Kidney (tissue), 14 donors: ENCODE measurements around the gene FNDC7. TPM values are rescaled to one million over a fixed set of nuclear protein-coding genes. Genes with fewer than 3 reads are reported as not detected.

Source experiments
- DNase-seq, 5 donors: peaks; one replicate each; pipeline ENCODE4 v3.0.0-alpha.2; 2013 to 2020
- FAIRE-seq: peaks from 2 replicates; lab custom pipeline; 2012; peaks lifted over from hg19 to GRCh38; lab: Jason Lieb, UNC
- H3K27ac ChIP-seq, 2 donors: one replicate each; pipeline ENCODE4 v1.7.0; 2013; ENCODE audit warnings: low read depth in 2 of 2, low read length in 2 of 2, inconsistent platforms in 1 of 2
- H3K27me3 ChIP-seq: one replicate; pipeline ENCODE4 v1.7.1; 2013; ENCODE audit warnings: low read length, inconsistent platforms; ENCODE audit not compliant: control insufficient read depth, insufficient read depth
- H3K36me3 ChIP-seq, 3 donors: one replicate each; pipeline versions ENCODE4 v1.7.0 to v1.7.1; 2013; ENCODE audit warnings: low read length in 3 of 3, control low read depth in 1 of 3, inconsistent platforms in 1 of 3; ENCODE audit not compliant: insufficient read depth in 3 of 3, control insufficient read depth in 2 of 3
- H3K4me1 ChIP-seq, 3 donors: one replicate each; pipeline versions ENCODE4 v1.7.0 to v1.7.1; 2013; ENCODE audit warnings: low read length in 3 of 3, inconsistent platforms in 1 of 3, low read depth in 1 of 3; ENCODE audit not compliant: control insufficient read depth in 2 of 3, insufficient read depth in 2 of 3
- H3K4me3 ChIP-seq, 3 donors: one replicate each; pipeline versions ENCODE4 v1.7.0 to v1.8.1; 2013; ENCODE audit warnings: low read length in 3 of 3, control low read depth in 1 of 3, inconsistent platforms in 1 of 3
- H3K9ac ChIP-seq, 3 donors: one replicate each; pipeline versions ENCODE4 v1.7.0 to v1.7.1; 2013; ENCODE audit warnings: low read length in 3 of 3, control low read depth in 1 of 3, inconsistent platforms in 1 of 3
- H3K9me3 ChIP-seq, 3 donors: one replicate each; pipeline versions ENCODE4 v1.7.0 to v1.7.1; 2013; ENCODE audit warnings: low read length in 3 of 3, control low read depth in 1 of 3, inconsistent platforms in 1 of 3; ENCODE audit not compliant: control insufficient read depth in 2 of 3, insufficient read depth in 1 of 3
- CTCF ChIP-seq: IDR thresholded peaks from 3 replicates; pipeline ENCODE4 v1.5.1; 2012; ENCODE audit warnings: mild to moderate bottlenecking, moderate library complexity, borderline replicate concordance; ENCODE audit not compliant: insufficient read depth; ENCODE audit errors: extremely low read depth
- intact Hi-C: fragments of 100-400 bp; cut with DNase I; formaldehyde crosslinking; loops from one replicate; pipeline ENCODE4 v1.11.1; 2022
- polyA plus RNA-seq: library from polyadenylated mRNA; stranded (reverse); fragments of 350-450 nt; fragmentation: Illumina TruSeq; extraction: RNeasy Lipid Tissue Mini Kit (QIAGEN cat#74804); gene quantifications from one replicate; pipeline ENCODE4 v1.2.3, GENCODE V29; 2014; ENCODE audit warnings: low read depth, low replicate concordance; ENCODE audit not compliant: insufficient read depth
- total RNA-seq: library from RNA; stranded (reverse); fragmentation: NEBNext Ultra II Directional; extraction: Animal tissue kit (Norgen Biotek cat#: 25700); gene quantifications from one replicate; pipeline ENCODE4 v1.2.1, GENCODE V29; 2021
- donor health status: control.
- donor health status: control.
- donor health status: control.
- donor health status: control.
- donor health status: control.
- donor health status: DM: yes; HTN: yes; CAD: no.
- donor health status: Normal renal cell carcinoma (clear cell type).

The FNDC7 gene
- total and polyA plus RNA-seq, 2 donors from 2014 or later: not detected

- FAIRE-seq (no peak), DNase-seq (no peak)
- peak; percentile 3 for TF ChIP-seq CTCF
- Histone ChIP-seq H3K9ac (no peak overlapping the region), H3K27ac (no peak overlapping the region), H3K4me3 (no peak overlapping the region), H3K9me3 (no peaks in the 10 kb centered on the region), H3K4me1 (no peaks in the 10 kb centered on the region), H3K36me3 (no peaks in the 10 kb centered on the region), H3K27me3 (no peaks in the 10 kb centered on the region)
- intact Hi-C loops: no loop called here
These were observed 3.7 kb upstream of the FNDC7 start for GRCh38 chr1:108708691-108709660.

GRCh38 chr1:108715932-108716331, 3.2 kb downstream of the FNDC7 start:
- Histone ChIP-seq H3K4me3 (no peak overlapping the region), H3K27ac (no peak overlapping the region), H3K27me3 (no peaks in the 10 kb centered on the region), H3K4me1 (no peaks in the 10 kb centered on the region), H3K9me3 (no peaks in the 10 kb centered on the region), H3K9ac (no peak overlapping the region), H3K36me3 (no peaks in the 10 kb centered on the region)
- no peak for FAIRE-seq
- DNase-seq: no peak
- no peak for TF ChIP-seq CTCF
- intact Hi-C loops: no loop called here

GRCh38 chr1:108716437-108717230, 3.9 kb downstream of the FNDC7 start:
- no peak for FAIRE-seq
- intact Hi-C loops: no loop called here

More at GRCh38 chr1:108716437-108717230, 3.9 kb downstream of the FNDC7 start:
- DNase-seq: no peak
- no peak overlapping the region for H3K9ac ChIP-seq
- no peak overlapping the region for H3K27ac ChIP-seq
- no peaks in the 10 kb centered on the region for H3K27me3 ChIP-seq
- H3K9me3 ChIP-seq: no peaks in the 10 kb centered on the region
- no peak for TF ChIP-seq CTCF
- H3K36me3 ChIP-seq: no peaks in the 10 kb centered on the region
- no peak overlapping the region for H3K4me3 ChIP-seq
- H3K4me1 ChIP-seq: no peaks in the 10 kb centered on the region
